Uterus (tissue), 2 donors: ENCODE measurements around the gene DOCK4.

Experiments
- CTCF ChIP-seq, 4 experiments: fragments of 200-600 bp in 2 of 4; fragments of 450-650 bp in 2 of 4; sonication (generic) in 2 of 4; IDR thresholded peaks; one replicate each; pipeline ENCODE4 v1.5.1; 2016 to 2019; ENCODE audit warnings: antibody characterized with exemption in 4 of 4, mild to moderate bottlenecking in 2 of 4, moderate library complexity in 1 of 4
- POLR2A ChIP-seq, 2 donors: fragments of 450-650 bp; IDR thresholded peaks; one replicate each; pipeline ENCODE4 v1.6.1; 2016; ENCODE audit warnings: antibody characterized with exemption in 2 of 2, mild to moderate bottlenecking in 1 of 2, moderate library complexity in 1 of 2

GRCh38 chr7:111813306-111813705 is 392.9 kb downstream of the DOCK4 start:
- TF ChIP-seq CTCF (IDR thresholded peaks at IDR 0.05), result no peak
- TF ChIP-seq POLR2A (IDR thresholded peaks at IDR 0.05), result no peak
